ENCODE results near the gene UBL4B.

The UBL4B gene

DNA sequence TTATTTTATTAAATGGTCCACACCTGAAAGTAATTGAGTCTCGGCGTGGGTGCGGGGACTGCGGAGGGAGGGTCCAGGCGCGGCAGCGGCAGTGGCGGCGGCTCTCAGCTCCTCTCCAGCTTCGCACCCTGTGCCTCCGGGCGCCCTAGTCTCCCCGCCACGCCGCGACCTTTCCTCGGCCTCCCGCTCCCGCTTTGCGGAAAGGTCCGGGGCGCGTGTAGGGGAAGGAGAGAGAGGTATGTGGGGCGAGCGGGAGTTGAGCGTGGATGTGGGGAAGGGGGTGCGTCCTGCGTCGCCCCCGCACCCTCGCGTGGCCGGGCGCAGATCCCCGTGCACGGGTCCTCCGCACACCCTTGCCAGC lies 28.4 kb upstream of the UBL4B start (continued):
- no peak for TF ChIP-seq ZBTB48 (tag by site-specific recombination; IDR thresholded peaks at IDR 0.05)

GRCh38 chr1:110084227-110085078 lies 27.8 kb upstream of the UBL4B start:
- Histone ChIP-seq H3K4me1 (ENCODE audit: control insufficient read depth, insufficient read depth, low read length) (no peaks in the 10 kb centered on the region), H3K4me3 (ENCODE audit: low read depth, low read length) (no peak overlapping the region)

GRCh38 chr1:110085671-110086070 lies 26.6 kb upstream of the UBL4B start:
- no peaks in the 10 kb centered on the region for H3K4me1 ChIP-seq (ENCODE audit: control insufficient read depth, insufficient read depth, low read length)
- POLR2A ChIA-PET, result no interaction called here
- no peak overlapping the region for H3K27ac ChIP-seq (ENCODE audit: extremely low read depth, low read depth, low read length)
- no peaks in the 10 kb centered on the region for H3K9me3 ChIP-seq (ENCODE audit: control insufficient read depth, insufficient read depth, low read depth, low read length)
- CTCF ChIA-PET, result interaction anchor here (0.9 kb wide), 1 partner anchor 250 kb away, joined by 4 read pairs; no protein-coding TSS in a partner anchor
- no peak for TF ChIP-seq ZNF112 (tag by site-specific recombination; IDR thresholded peaks at IDR 0.05)
- TF ChIP-seq WT1 (tag by site-specific recombination; IDR thresholded peaks at IDR 0.05), result peak; percentile 42; the same call in 1 of the 2 replicates
- no peak for TF ChIP-seq ZNF621 (tag by site-specific recombination; IDR thresholded peaks at IDR 0.05)
- TF ChIP-seq ZNF274 (IDR thresholded peaks at IDR 0.05; ENCODE audit: low read length), result no peak
- no peak for TF ChIP-seq ZNF274 (tag by site-specific recombination; IDR thresholded peaks at IDR 0.05; ENCODE audit: borderline replicate concordance)
- TF ChIP-seq ZNF548 (tag by site-specific recombination; IDR thresholded peaks at IDR 0.05), result no peak
- TF ChIP-seq ZNF514 (tag by site-specific recombination; IDR thresholded peaks at IDR 0.05), result no peak
- no peak for TF ChIP-seq SP3 (tag by site-specific recombination; IDR thresholded peaks at IDR 0.05)
- no peak for TF ChIP-seq ZNF549 (tag by site-specific recombination; IDR thresholded peaks at IDR 0.05)
- H3K4me3 ChIP-seq (ENCODE audit: low read depth, low read length), result no peak overlapping the region
- no peaks in the 10 kb centered on the region for H3K36me3 ChIP-seq (ENCODE audit: control insufficient read depth in 2 of 2, insufficient read depth in 1 of 2, low read length in 2 of 2)

More at GRCh38 chr1:110084227-110085078, 27.8 kb upstream of the UBL4B start:
- ChIA-PET CTCF (interaction anchor here (1.5 kb wide), 1 partner anchor 412 kb away, joined by 3 read pairs; no protein-coding TSS in a partner anchor), POLR2A (no interaction called here)
- Histone ChIP-seq H3K9me3 (ENCODE audit: control insufficient read depth, insufficient read depth, low read depth, low read length) (no peaks in the 10 kb centered on the region), H3K27ac (ENCODE audit: extremely low read depth, low read depth, low read length) (no peak overlapping the region), H3K36me3 (ENCODE audit: control insufficient read depth in 2 of 2, insufficient read depth in 1 of 2, low read length in 2 of 2) (no peaks in the 10 kb centered on the region)
- no peak for TF ChIP-seq ZNF624 (tag by site-specific recombination; IDR thresholded peaks at IDR 0.05)
- no peak for TF ChIP-seq ZNF23 (tag by site-specific recombination; IDR thresholded peaks at IDR 0.05; ENCODE audit: borderline replicate concordance)
- no peak for TF ChIP-seq AEBP2 (tag by site-specific recombination; IDR thresholded peaks at IDR 0.05; ENCODE audit: borderline replicate concordance)
- TF ChIP-seq, protein P1, sequence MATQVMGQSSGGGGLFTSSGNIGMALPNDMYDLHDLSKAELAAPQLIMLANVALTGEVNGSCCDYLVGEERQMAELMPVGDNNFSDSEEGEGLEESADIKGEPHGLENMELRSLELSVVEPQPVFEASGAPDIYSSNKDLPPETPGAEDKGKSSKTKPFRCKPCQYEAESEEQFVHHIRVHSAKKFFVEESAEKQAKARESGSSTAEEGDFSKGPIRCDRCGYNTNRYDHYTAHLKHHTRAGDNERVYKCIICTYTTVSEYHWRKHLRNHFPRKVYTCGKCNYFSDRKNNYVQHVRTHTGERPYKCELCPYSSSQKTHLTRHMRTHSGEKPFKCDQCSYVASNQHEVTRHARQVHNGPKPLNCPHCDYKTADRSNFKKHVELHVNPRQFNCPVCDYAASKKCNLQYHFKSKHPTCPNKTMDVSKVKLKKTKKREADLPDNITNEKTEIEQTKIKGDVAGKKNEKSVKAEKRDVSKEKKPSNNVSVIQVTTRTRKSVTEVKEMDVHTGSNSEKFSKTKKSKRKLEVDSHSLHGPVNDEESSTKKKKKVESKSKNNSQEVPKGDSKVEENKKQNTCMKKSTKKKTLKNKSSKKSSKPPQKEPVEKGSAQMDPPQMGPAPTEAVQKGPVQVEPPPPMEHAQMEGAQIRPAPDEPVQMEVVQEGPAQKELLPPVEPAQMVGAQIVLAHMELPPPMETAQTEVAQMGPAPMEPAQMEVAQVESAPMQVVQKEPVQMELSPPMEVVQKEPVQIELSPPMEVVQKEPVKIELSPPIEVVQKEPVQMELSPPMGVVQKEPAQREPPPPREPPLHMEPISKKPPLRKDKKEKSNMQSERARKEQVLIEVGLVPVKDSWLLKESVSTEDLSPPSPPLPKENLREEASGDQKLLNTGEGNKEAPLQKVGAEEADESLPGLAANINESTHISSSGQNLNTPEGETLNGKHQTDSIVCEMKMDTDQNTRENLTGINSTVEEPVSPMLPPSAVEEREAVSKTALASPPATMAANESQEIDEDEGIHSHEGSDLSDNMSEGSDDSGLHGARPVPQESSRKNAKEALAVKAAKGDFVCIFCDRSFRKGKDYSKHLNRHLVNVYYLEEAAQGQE (tag by site-specific recombination; IDR thresholded peaks at IDR 0.05), result no peak

DNA sequence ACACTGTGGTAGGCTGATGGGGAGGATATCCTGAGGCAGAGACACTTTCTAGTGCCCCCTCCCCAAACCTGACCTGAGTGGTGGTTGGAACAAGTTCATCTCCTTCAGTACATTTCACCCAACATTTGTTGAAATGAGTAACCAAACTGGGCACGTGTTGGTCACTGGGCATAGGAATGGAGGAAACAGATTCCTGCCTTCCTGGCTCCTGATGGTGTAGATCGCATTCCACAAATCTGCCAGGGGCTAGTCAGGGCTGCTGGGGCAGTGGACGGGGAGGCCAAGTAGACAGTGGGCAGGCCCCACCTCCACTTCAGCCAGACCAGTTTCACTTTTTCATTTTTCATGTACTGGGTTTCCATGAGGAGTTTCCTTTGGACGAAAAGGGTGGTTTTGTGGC lies 25.3 kb upstream of the UBL4B start:
- POLR2A ChIA-PET, result no interaction called here

More for the DNA sequence above, 25.3 kb upstream of the UBL4B start:
- no peak for TF ChIP-seq ZNF169 (tag by site-specific recombination; IDR thresholded peaks at IDR 0.05)
- 0 out of 2 replicates have a peak, but pooled peaks have one; percentile 16 for TF ChIP-seq ZBTB17 (tag by site-specific recombination; IDR thresholded peaks at IDR 0.05)
- H3K27ac ChIP-seq (ENCODE audit: extremely low read depth, low read depth, low read length), result no peak overlapping the region
- H3K36me3 ChIP-seq (ENCODE audit: control insufficient read depth in 2 of 2, insufficient read depth in 1 of 2, low read length in 2 of 2), result no peaks in the 10 kb centered on the region
- H3K4me3 ChIP-seq (ENCODE audit: low read depth, low read length), result no peak overlapping the region
- H3K4me1 ChIP-seq (ENCODE audit: control insufficient read depth, insufficient read depth, low read length), result no peaks in the 10 kb centered on the region
- H3K9me3 ChIP-seq (ENCODE audit: control insufficient read depth, insufficient read depth, low read depth, low read length), result no peaks in the 10 kb centered on the region
- CTCF ChIA-PET, result interaction anchor here (0.7 to 6.8 kb wide), 7 partner anchors 15 to 82 kb away, joined by 3 to 182 read pairs (median 4); partner anchors contain the start of gene ALX3

Data from HEK293 (cell line).